MG63 (cell line): Measurements from ENCODE around the gene FAF2. TPM values are rescaled to one million over a fixed set of nuclear protein-coding genes. Genes with fewer than 3 reads are reported as not detected.
"Not testable (repeated sequence)": the region's sequence is repeated elsewhere in the genome, so short reads cannot be mapped to it uniquely, and the experiment has no call there.

ENCODE experiments used
- DNase-seq: peaks from one replicate; pipeline ENCODE4 v3.0.0-alpha.2; 2020
- H3K27me3 ChIP-seq: fragments of 250-450 bp; sonication (Bioruptor Pico); 2 replicates; pipeline ENCODE4 v1.5.1; 2020; ENCODE audit warnings: mild to moderate bottlenecking, moderate library complexity
- H3K36me3 ChIP-seq: fragments of 250-450 bp; sonication (Bioruptor Pico); 2 replicates; pipeline ENCODE4 v1.5.1; 2020; ENCODE audit warnings: mild to moderate bottlenecking, moderate library complexity
- H3K4me3 ChIP-seq: fragments of 250-450 bp; sonication (Bioruptor Pico); 2 replicates; pipeline ENCODE4 v1.5.1; 2020; ENCODE audit warnings: mild to moderate bottlenecking, moderate library complexity
- H3K9me3 ChIP-seq: fragments of 250-450 bp; sonication (Bioruptor Pico); 2 replicates; pipeline ENCODE4 v1.5.1; 2020; ENCODE audit warnings: mild to moderate bottlenecking, moderate library complexity
- total RNA-seq: library from RNA; depleted of rRNA; stranded (reverse); fragments of >200 nt; shearing (Covaris generic); gene quantifications from 2 replicates; pipeline ENCODE4 v1.2.3, GENCODE V29; 2014; ENCODE audit warnings: low replicate concordance

FAF2 gene
- total RNA-seq, 1 experiment from 2014 or later, result 49.4 TPM

DNA sequence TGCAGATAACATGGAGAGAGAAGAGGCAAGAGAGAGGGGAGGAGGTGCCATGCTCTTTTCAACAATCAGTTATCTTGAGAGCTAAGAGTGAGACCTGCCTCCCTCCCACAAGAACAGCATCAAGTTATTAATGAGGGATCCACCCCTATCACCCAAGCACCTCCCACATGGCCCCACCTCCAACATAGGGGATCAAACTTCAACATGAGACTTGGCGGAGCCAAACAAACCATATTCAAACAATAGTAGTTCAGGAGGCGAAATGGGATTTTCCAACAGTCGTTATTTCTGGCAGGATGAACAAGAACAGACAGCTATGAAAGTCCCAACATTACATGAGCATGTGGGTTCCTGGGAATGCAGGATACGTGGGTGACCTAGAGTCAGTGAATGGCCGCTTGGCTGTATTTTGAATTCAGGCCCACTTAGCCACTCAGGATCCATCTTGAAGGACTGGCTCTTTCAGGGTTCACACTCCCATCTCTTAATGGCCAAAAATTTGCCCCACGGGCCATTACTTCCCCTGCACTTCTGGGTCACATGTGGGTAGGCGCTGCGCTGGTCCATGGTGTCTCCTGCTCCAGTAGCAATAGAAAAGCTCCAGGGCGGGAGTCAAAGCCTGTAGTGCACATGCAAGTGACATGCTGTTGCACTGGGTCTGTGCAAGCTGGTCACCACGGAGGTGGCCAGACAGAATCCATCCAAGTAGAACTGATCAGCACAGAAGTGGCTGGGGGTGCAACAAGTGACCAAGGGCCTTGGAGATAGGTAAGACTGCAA is 7.1 kb upstream of the FAF2 start:
- DNase-seq, result peak; percentile 38
- no peaks in the 10 kb centered on the region for H3K9me3 ChIP-seq
- no peaks in the 10 kb centered on the region for H3K36me3 ChIP-seq

DNA sequence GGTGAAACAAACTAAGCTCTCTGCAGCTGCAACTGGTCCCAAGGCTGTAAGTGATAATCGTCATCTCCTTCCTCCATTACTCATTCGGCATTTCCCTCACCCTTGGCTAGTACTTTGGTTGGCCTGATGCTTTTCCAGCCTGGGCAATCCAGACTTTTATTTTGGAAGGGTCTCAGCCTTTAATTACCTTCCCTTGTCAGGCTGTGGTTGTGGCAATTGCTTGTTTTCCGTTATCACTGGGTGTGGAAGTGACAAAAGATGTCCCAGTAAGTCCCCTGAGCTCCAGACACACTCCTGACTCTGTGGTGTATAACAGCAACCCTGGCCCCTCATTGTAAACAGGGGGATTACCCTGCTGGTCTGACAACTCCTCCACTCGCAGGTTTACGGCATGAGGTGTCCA is 6.3 kb upstream of the FAF2 start:
- peak; percentile 46 for DNase-seq
- Histone ChIP-seq H3K9me3 (no peaks in the 10 kb centered on the region), H3K36me3 (no peaks in the 10 kb centered on the region), H3K27me3 (no peaks in the 10 kb centered on the region), H3K4me3 (no peak overlapping the region)

More for the DNA sequence above, 7.1 kb upstream of the FAF2 start:
- Histone ChIP-seq H3K4me3 (no peak overlapping the region), H3K27me3 (no peaks in the 10 kb centered on the region)

DNA sequence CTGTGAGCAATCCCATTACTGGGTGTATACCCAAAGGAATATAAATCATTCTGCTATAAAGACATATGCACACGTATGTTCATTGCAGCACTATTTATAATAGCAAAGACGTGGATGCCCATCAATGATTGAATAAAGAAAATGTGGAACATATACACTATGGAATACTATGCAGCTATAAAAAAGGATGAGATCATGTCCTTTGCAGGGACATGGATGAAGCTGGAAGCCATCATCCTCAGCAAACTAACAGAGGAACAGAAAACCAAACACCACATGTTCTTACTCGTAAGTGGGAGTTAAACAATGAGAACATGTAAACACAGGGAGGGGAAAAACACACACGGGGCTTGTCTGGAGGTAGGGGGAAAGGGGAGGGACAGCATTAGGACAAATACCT is 5.3 kb upstream of the FAF2 start:
- DNase-seq, H3K27me3 ChIP-seq, H3K4me3 ChIP-seq, H3K36me3 ChIP-seq, H3K9me3 ChIP-seq: not testable (repeated sequence)

DNA sequence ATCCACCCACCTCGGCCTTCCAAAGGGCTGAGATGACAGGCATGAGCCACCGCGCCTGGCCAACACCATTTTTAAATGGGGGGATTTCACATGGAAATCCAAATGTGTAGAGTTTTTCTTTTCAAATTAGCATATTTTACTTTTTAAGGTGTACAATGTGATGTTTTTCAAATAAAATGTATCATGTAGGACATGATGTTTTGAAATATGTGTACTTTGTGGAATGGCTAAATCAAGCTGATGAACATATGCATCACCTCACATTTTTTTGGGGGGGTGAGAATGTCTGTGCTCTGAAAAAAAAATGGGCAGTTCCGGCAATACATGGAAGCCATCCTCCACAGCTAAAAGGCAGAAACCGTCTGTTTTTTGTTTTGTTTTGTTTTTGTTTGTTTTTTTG is 3.4 kb upstream of the FAF2 start:
- Histone ChIP-seq H3K27me3 (no peaks in the 10 kb centered on the region), H3K9me3 (no peaks in the 10 kb centered on the region), H3K4me3 (no peak overlapping the region), H3K36me3 (peaks cover 10% of the 10 kb centered on the region)
- no peak for DNase-seq

DNA sequence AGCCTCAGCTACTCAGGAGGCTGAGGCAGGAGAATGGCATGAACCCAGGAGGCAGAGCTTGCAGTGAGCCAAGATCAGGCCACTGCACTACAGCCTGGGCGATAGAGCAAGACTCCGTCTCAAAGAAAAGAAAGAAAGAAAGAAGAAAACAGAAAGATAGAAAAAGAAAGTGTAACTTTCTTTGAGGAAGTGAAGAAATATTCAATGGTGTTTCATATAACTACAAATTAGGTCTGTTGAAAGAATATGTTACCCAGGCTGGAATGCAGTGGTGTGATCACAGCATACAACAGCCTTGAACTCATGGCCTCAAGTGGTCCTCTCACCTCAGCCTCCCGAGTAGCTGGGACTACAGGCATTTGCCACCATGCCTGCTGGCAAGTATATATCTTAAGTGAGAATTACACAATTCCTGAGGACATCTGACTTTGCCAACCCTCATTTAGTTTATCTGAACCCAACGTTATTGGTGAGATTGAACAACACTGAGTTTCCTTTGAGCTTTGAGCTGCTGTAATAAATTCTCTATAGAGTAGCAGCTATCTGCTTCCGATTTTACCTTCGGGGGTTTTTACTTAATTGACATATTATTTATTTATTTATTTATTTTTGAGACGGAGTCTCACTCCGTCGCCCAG is 2.0 kb upstream of the FAF2 start:
- no peak for DNase-seq
- H3K9me3 ChIP-seq, result no peaks in the 10 kb centered on the region
- H3K36me3 ChIP-seq, result peaks cover 23% of the 10 kb centered on the region
- H3K27me3 ChIP-seq, result no peaks in the 10 kb centered on the region
- no peak overlapping the region for H3K4me3 ChIP-seq

DNA sequence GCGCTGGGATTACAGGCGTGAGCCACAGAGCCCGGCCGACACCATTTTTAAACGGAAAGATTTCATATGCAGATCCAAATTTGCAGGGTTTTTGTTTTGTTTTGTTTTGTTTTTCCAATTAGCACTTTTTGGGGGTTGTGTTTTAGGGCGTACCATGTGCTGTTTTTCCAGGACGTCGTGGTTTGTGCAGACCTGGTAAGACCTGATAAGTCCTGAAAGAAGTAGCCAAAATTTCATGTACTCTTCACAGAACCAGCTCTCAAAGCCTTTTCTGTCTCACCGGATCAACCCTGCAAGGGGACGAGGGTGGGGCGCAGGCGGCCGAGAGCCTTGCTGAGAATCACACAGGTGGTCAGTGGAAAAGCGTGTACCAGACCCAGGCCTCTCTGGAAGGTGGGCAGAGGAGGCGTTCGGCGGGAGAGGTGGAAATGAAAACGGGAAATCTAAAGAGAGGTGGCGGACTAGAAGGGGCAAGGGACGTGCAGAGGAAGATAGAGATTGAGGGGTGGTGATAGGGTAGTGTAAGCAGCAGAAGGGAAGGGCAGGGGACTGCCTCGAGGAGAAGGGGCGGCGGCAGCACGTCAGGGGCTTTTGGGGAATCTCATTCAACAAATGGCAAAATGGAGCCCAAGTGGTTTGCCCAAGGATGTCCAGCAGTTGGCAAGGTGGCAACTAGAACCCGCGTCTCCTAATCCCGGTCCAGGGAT is 1.1 kb upstream of the FAF2 start:
- Histone ChIP-seq H3K9me3 (no peaks in the 10 kb centered on the region), H3K27me3 (no peaks in the 10 kb centered on the region), H3K36me3 (peaks cover 28% of the 10 kb centered on the region), H3K4me3 (peak overlapping the region; percentile 99)
- no peak for DNase-seq

DNA sequence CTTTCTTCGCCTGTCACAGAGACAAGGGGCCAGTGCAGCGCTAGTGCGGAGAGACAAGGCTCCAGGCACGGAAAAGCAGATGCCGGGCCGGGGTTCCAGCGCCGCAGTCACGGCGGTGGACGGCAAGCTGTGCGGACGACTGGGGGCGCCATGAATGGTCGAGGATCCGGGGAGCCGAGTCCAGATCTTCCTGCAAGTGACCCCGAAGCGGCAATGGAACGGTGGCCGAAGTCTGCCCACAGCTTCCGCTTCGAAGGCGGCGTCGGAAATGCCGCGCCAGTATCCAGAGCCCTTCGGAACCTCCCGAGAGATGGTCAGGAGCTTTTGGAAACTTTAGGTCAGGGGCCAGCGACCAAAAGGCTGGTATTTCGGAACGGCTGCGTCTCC is 601 bp upstream of the FAF2 start:
- H3K27me3 ChIP-seq, result no peaks in the 10 kb centered on the region
- peaks cover 34% of the 10 kb centered on the region for H3K36me3 ChIP-seq
- H3K9me3 ChIP-seq, result no peaks in the 10 kb centered on the region
- no peak for DNase-seq
- peak overlapping the region; percentile 99 for H3K4me3 ChIP-seq

DNA sequence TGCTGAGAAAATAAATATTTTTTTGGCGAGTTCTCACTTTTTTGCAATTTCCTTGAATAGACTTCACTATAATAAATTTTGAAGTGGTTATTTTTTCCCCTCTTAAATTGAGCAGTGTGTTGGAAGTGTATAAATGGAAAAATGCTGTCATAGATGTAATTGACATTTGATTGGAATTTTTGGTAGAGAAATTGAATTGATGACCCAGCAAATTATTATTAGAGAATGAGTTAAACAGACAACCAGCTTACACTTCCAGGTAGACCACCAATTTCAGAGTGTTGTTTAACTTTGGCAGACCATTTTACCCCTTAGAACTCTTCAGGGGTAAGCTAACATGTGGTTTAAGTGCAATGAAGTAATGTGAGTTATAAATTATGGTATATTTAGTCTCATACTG is 1.9 kb downstream of the FAF2 start:
- Histone ChIP-seq H3K27me3 (no peaks in the 10 kb centered on the region), H3K9me3 (no peaks in the 10 kb centered on the region), H3K4me3 (peak overlapping the region; percentile 99; the same call in 1 of the 2 replicates), H3K36me3 (peaks cover 56% of the 10 kb centered on the region)
- no peak for DNase-seq

DNA sequence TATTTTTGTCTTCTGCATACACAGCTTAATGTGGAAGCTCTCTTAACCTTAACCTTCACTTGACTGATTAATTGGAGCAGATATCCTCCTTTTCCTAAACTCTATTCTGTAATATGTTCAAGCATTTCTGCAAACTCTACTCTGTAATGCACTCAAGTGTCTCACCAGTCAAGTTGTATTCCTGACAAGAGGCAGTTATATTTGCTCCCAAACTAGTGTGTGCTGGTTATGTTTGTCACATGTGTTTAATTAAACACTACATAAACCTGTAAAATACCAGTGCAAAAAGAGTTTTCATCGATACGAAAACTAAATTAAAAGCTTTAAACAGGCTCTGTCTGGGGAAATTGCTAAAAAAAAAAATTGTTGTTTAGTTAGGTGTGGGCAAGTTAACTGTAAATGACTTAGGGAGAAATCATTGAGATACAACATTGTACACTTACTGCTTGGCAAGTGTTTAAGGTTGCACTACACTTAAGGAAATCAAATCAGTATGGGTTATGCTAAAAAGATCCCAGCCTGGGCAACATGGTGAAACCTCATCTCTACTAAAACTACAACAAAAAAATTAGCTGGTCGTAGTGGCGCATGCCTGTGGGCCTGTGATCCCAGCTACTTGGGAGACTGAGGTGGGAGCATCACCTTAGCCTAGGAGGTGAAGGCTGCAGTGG is 6.7 kb downstream of the FAF2 start:
- Histone ChIP-seq H3K27me3 (no peaks in the 10 kb centered on the region), H3K36me3 (peaks cover 75% of the 10 kb centered on the region), H3K9me3 (no peaks in the 10 kb centered on the region), H3K4me3 (no peak overlapping the region)
- no peak for DNase-seq

DNA sequence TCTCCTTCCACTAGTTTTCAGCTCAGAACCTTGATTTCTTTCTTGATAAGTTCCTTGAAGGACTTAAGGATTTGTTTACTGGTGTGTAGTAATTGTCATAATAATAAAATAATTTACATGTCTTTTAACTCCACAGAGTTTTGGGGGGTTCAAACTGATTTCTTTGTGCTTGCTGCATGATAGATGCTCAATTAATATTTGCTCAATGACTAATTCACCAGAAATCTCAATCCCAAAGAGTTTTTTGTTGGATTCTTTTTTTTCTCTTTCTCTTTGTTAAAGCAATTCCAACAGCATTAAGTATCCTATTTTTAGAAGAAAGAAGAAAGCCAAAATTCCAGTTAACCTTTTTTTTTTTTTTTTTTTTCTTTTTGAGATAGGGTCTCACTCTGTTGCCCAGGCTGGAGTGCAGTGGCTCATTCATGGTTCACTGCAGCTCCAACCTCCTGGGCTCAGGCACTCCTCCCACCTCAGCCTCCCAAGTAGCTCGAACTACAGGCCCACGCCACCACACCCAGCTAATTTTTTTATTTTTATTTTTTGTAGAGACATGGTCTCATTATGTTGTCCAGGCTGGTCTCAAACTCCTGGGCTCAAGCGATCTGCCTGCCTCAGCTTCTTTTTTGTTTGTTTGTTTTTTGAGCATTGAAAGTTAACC is 10.8 kb downstream of the FAF2 start:
- H3K9me3 ChIP-seq, result no peaks in the 10 kb centered on the region
- no peaks in the 10 kb centered on the region for H3K27me3 ChIP-seq

DNA sequence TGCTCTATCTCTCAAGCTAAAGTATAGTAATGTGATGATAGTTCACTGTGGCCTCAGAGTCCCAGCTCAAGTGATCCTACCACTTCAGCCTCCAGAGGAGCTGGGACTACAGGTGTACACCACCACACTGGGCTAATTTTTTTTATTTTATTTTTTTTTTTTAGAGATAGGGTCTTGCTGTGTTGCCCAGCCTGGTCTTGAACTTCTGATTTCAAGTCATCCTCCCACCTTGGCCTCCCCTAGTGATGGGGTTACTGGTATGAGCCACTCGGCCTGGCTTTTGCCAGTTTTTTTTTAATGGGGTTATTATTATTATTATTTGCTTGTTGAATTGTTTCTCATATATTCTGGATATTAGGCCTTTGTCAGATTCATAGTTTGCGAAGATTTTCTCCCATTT is 13.2 kb downstream of the FAF2 start:
- no peak overlapping the region for H3K4me3 ChIP-seq

More for the DNA sequence above, 10.8 kb downstream of the FAF2 start:
- Histone ChIP-seq H3K36me3 (peaks cover 56% of the 10 kb centered on the region), H3K4me3 (no peak overlapping the region)
- DNase-seq, result no peak

DNA sequence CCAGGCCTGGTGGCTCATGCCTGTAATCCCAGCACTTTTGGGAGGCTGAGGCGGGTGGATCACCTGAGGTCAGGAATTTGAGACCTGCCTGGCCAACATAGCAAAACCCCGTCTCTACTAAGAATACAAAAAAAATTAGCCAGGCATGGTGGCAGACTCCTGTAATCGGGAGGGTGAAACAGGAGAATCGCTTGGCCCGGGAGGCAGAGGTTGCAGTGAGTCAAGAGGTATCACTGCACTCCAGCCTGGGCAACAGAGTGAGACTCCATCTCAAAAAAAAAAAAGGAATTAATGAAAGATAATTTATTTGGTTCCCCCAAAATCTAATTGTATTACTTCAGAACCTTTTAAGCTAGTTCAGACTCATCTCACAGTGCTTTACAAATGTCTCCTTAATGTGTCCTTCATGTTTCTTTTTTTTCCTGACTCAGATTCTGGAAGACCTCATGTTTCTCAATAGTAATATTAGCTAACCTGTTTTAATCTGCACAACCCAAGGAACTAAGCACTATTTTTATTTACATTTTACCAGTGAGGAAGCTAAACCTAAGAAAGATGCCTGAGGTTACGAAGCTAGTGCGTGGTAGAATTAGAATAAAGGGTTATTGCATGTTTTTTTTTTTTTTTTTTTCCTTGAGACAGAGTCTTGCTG is 15.1 kb downstream of the FAF2 start:
- DNase-seq, result no peak
- H3K27me3 ChIP-seq, result no peaks in the 10 kb centered on the region
- peaks cover 46% of the 10 kb centered on the region for H3K36me3 ChIP-seq
- H3K4me3 ChIP-seq, result no peak overlapping the region
- H3K9me3 ChIP-seq, result no peaks in the 10 kb centered on the region

More for the DNA sequence above, 13.2 kb downstream of the FAF2 start:
- H3K36me3 ChIP-seq, result peaks cover 51% of the 10 kb centered on the region
- no peak for DNase-seq
- no peaks in the 10 kb centered on the region for H3K27me3 ChIP-seq
- H3K9me3 ChIP-seq, result no peaks in the 10 kb centered on the region

DNA sequence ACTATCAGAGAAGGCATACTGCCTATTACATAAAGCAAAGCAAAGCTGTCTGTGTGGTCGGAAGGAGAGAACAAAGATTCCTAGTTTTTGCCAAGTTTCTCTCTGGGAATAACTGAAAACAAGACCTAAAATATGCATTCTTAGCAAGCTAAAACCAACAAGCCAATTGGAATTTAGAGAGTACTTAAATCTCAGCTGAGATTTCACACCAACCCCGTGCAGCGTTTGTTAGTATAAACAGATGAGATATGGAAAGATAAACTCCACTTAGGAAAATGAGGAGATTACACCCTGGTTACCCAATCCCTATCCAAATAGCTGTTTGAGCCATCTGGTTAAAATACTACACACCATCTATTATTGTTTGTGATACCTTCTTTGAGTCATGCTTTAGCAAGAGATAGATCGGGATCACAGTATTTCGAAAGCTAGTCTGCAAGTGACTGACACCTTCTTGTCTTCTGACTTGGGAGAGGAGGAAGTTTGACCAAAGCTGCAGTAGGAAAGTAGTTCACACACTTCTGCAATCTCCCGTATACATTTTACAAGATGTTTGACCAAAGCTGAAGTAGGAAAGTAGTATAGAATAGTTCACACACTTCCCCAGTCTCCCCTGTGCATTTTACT is 18.2 kb downstream of the FAF2 start:
- Histone ChIP-seq H3K27me3 (no peaks in the 10 kb centered on the region), H3K4me3 (no peak overlapping the region), H3K36me3 (peaks cover 54% of the 10 kb centered on the region), H3K9me3 (no peaks in the 10 kb centered on the region)
- DNase-seq, result peak; percentile 38

DNA sequence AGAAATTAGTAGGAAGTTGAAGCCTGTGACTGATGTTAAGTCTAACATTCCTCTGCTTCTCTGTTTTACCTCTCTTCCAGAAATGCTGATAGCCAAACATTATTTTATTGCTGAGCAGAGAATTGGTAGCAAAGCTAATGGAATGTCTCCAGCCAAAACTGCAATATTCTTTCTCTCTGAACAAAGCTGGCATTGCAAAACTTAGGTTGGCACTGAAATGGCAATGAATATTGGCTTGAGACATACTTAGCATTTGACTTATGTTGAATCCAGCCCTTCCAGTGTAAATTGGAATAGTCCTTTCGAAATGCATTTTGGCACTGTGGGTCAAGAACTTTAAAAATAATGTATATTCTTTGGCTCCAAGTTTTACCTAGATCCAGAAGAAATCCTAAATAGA is 21.1 kb downstream of the FAF2 start:
- Histone ChIP-seq H3K27me3 (no peaks in the 10 kb centered on the region), H3K4me3 (no peak overlapping the region), H3K9me3 (peaks cover 4% of the 10 kb centered on the region; the same call in 1 of the 2 replicates), H3K36me3 (peaks cover 63% of the 10 kb centered on the region)
- peak; percentile 44 for DNase-seq

DNA sequence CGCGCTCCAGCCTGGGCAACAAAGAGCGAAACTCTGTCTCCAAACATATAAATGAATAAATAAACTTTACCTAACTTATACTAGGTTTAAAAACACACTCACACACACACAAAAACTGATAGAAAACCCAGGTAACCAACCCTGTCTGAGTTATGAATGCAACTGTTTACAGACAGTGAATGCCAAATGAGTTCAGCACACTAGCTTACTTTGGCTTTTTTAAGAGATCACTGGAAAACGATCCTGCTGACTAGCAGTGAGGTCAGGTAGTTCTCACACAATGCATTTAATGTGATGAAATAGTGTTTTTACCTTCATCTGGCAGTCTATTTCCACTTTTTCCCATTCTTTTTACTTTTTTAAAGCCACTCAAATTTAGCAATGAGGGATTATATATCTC is 22.4 kb downstream of the FAF2 start:
- no peak for DNase-seq
- Histone ChIP-seq H3K4me3 (no peak overlapping the region), H3K9me3 (peaks cover 4% of the 10 kb centered on the region; the same call in 1 of the 2 replicates), H3K36me3 (peaks cover 66% of the 10 kb centered on the region), H3K27me3 (no peaks in the 10 kb centered on the region)

DNA sequence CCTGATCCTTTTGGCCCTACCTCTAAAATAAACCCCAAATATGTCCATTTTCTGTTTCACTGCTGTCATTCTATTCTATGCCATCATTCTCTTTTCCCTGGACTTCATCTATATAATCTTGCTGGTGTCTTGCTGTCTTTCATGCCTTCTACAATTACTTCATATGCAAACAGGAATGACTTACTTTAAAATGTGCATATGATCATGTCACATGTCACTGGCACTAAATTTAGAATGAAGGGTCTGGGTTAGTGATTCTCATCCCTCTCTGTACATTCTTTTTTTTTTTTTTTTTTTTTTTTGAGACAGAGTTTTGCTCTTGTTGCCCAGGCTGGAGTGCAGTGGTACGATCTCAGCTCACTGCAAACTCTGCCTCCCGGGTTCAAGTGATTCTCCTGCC is 22.9 kb downstream of the FAF2 start:
- H3K4me3 ChIP-seq, result no peak overlapping the region
- DNase-seq, result no peak
- peaks cover 70% of the 10 kb centered on the region for H3K36me3 ChIP-seq
- H3K27me3 ChIP-seq, result no peaks in the 10 kb centered on the region
- peaks cover 4% of the 10 kb centered on the region; the same call in 1 of the 2 replicates for H3K9me3 ChIP-seq
